LNCaP clone FGC (cell line): ENCODE measurements around the gene SAAL1.

Experiments used
- DNase-seq: peaks from one replicate; pipeline ENCODE4 v3.0.0-alpha.2; 2011; ENCODE audit warnings: low read depth
- H3K4me3 ChIP-seq: 2 replicates; pipeline ENCODE4 v1.5.1; 2011; ENCODE audit warnings: mild to moderate bottlenecking, low read depth, low read length, control low read depth
- TF ChIP-seq, protein P1 (sequence below): IDR thresholded peaks from 2 replicates; pipeline ENCODE4 v1.5.1; 2012; ENCODE audit warnings: mild to moderate bottlenecking; ENCODE audit not compliant: control insufficient read depth, insufficient read depth; ENCODE audit errors: extremely low read depth

The SAAL1 gene

DNA sequence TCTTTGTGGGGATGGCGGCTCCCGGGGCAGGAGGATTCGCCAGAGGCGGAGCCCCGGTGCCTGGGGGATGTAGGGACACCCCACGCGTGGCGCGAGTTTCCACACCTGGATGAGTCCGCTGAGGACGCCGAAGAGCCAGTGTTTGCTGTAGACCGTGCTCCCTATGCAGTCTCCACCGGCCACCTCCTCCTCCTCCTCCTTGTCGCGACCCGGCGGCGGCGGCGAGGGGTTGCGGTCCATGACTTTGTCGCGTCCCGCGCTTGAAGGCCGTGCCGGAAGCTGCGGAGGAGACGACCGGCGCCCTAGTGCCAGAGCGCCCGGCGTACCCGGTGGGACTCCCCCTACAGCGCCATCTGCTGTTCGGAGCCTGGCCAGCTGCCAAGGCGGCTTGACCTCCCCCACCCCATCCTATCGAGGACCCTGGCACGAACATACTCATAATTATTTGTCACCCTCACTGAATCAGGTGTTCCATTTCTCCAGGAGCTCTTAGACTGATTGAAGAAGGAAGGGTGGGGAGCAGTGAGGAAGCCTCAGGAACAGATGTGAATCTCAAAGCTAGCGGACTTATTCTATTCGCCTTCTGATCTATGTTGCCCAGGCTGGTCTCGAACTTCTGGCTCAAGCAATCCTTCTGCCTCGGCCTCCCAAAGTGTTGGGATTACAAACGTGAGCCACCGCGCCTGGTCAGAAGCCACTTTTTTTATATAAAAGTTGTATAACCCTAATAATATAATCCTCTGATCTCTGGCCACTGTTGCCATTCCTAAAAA lies at the start of gene SAAL1:
SAAL1 (minus strand) TSS at position 281 of the 773 bp plus-strand sequence; CDS start at position 240, 41 bp downstream.
- TF ChIP-seq, protein P1, sequence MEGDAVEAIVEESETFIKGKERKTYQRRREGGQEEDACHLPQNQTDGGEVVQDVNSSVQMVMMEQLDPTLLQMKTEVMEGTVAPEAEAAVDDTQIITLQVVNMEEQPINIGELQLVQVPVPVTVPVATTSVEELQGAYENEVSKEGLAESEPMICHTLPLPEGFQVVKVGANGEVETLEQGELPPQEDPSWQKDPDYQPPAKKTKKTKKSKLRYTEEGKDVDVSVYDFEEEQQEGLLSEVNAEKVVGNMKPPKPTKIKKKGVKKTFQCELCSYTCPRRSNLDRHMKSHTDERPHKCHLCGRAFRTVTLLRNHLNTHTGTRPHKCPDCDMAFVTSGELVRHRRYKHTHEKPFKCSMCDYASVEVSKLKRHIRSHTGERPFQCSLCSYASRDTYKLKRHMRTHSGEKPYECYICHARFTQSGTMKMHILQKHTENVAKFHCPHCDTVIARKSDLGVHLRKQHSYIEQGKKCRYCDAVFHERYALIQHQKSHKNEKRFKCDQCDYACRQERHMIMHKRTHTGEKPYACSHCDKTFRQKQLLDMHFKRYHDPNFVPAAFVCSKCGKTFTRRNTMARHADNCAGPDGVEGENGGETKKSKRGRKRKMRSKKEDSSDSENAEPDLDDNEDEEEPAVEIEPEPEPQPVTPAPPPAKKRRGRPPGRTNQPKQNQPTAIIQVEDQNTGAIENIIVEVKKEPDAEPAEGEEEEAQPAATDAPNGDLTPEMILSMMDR = peak; percentile 81
- peak; percentile 36 for DNase-seq

DNA sequence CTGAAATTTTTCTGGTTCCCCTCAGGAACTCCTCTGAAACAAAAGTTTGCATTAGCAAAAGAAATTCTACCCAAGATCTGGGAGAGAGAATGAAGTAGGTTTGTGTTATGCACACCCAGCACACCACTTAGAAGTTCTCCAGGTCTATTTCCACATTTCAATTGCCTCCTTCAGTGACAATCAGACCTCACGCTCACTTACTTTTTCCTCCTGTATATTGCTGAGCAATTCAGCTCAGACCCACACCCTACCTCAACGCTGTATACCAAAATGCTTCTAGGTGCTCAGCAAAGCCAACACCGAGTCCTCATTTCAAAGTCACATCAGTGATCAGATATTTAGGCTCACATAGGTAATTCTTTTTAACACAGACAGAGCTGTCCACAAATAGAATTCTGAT lies 45.7 kb upstream of the SAAL1 start:
- H3K4me3 ChIP-seq = no peak overlapping the region
- no peak for DNase-seq
- TF ChIP-seq, protein P1 = no peak

More for the DNA sequence above, at the start of gene SAAL1:
- peak within 1 kb of the TSS; percentile 97 for H3K4me3 ChIP-seq

DNA sequence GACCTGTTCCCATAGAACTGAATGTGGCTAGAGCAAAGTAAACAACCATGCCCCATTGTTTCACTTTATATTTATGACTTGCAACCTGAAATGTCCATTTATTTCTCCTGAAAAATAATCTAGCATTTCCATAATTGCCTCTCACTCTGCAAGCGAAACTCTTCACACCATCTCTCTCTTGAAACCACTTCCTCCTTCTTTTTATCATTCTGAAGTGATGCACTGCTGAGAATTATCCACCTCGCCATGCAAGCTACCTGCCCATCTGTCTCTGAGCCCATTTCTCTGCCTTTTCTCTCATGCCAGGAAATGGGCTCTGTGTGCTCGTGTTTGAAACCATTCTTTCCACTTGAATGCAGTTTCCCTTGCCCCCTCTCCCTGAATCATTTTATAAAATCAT lies 40.0 kb upstream of the SAAL1 start:
- TF ChIP-seq, protein P1 = no peak
- no peak overlapping the region for H3K4me3 ChIP-seq
- no peak for DNase-seq

DNA sequence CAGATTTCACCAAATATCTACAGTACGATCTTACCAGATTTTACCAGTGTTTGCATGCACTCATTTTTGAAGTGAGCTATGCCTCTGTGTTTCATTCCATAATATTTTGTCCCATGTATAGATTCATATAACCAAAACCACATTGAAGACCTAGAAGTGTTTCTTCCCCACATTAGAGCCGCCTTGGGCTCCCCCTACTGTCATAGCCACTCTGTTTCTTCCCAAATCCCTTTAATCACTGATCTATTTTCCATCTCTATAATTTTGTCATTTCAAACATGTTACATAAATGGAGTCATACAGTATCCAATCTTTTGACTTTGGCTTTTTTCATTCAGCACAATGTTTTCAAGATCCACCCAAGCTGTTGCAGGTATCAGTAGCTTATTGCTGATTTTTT lies 39.1 kb upstream of the SAAL1 start:
- TF ChIP-seq, protein P1 = peak; percentile 39
- H3K4me3 ChIP-seq = no peak overlapping the region
- DNase-seq = no peak

DNA sequence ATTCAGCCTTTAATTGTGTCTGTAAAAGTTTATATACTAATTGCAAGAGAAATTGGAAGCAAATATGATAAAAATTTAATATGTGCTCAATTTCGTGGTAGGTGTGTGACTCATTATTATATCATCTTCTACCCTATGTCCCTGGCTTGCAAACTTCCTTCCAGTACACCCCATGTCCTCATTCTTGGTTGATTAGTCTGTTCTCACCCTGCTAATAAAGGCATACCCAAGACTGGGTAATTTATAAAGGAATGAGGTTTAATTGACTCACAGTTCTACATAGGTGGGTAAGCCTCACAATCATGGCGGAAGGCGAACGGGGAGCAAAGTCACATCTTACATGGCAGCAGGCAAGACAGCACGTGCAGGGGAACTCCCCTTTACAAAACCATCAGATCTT lies 38.4 kb upstream of the SAAL1 start:
- no peak for DNase-seq
- H3K4me3 ChIP-seq = no peak overlapping the region
- TF ChIP-seq, protein P1 = no peak

GRCh38 chr11:18140145-18140544 lies 34.3 kb upstream of the SAAL1 start:
- no peak overlapping the region for H3K4me3 ChIP-seq
- TF ChIP-seq, protein P1 = no peak
- DNase-seq = no peak
